ENCODE results near the gene NT5C.

Gene NT5C

DNA sequence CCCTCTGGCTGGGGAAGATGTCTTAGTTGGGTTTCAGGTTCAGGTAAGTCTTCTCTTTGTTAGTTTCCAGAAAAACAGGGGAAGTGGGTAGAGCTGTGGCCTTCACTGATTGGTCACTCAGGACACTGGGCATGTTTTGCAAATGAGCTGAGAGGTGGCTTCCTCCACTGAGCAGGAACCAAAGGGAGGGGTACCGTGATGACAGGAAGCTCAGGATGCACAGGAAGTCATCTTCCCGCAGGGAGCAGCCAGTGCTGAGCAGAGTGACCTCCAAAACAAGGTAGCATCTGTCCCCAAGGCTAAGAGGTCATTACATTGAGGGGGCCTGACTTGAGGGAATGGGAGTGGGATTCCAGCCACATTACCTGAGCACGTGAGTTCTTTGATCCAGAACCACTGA lies 5.6 kb downstream of the NT5C start:
- no peaks in the 10 kb centered on the region for H3K27me3 ChIP-seq (replicated peaks; ENCODE audit: control insufficient read depth, insufficient read depth, low read length)
- H3K36me3 ChIP-seq (ENCODE audit: control insufficient read depth, insufficient read depth, low read length): peaks cover 14% of the 10 kb centered on the region
- no peak overlapping the region for H3K4me3 ChIP-seq (replicated peaks; ENCODE audit: low read depth, low read length)
- TF ChIP-seq CTCF (IDR thresholded peaks at IDR 0.05; ENCODE audit: insufficient read depth, low read length, poor library complexity, severe bottlenecking): no peak
- DNase-seq (ENCODE audit: extremely low read depth, insufficient read length): no peak

DNA sequence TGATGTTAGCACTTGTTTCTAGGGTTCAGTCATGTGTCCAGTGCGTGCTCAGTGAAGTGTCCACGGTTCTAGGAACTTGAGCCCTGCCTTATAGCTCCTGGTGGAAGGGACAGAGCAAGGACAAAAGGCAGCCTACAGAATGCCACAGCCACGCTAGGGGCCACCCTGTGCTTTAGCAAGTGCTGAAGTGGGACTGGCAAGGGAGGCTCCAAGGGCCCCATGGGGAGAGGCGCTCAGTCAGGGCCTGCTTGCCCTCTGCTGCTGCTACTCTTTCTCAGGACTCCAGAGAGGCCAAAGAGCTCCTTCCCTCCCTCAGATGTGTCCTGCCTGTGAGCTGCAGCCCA lies 6.8 kb downstream of the NT5C start:
- H3K27me3 ChIP-seq (replicated peaks; ENCODE audit: control insufficient read depth, insufficient read depth, low read length): no peaks in the 10 kb centered on the region
- no peak overlapping the region for H3K4me3 ChIP-seq (replicated peaks; ENCODE audit: low read depth, low read length)
- TF ChIP-seq CTCF (IDR thresholded peaks at IDR 0.05; ENCODE audit: insufficient read depth, low read length, poor library complexity, severe bottlenecking): no peak
- H3K36me3 ChIP-seq (ENCODE audit: control insufficient read depth, insufficient read depth, low read length): peaks cover 8% of the 10 kb centered on the region
- no peak for DNase-seq (ENCODE audit: extremely low read depth, insufficient read length)

- DNase-seq (ENCODE audit: extremely low read depth, insufficient read length): no peak
- H3K4me3 ChIP-seq (replicated peaks; ENCODE audit: low read depth, low read length): no peak overlapping the region
- no peak for TF ChIP-seq CTCF (IDR thresholded peaks at IDR 0.05; ENCODE audit: insufficient read depth, low read length, poor library complexity, severe bottlenecking)
Observed at GRCh38 chr17:75124041-75124818, 7.3 kb downstream of the NT5C start.

DNA sequence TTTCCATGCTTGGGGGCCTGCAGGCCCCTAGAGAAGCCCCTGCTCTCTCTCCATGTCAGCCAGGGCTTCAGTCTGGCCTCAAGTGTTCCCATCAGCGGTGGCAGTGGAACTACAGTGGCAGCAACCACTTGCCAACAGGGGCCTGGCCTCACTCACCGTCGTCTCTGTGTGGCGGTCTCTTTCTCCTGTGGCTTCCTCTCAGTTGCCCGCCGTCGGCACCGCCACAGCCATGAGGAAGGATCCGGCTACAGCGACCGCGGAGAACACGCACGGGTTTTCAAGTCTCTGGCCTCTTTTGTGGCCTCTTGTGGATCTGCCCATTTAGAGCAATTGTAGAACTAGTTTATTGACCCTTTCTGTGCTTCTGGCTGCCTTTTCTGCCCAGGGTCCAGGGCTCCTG lies 13.2 kb downstream of the NT5C start:
- H3K4me3 ChIP-seq (replicated peaks; ENCODE audit: low read depth, low read length): no peak overlapping the region
- H3K27me3 ChIP-seq (replicated peaks; ENCODE audit: control insufficient read depth, insufficient read depth, low read length): no peaks in the 10 kb centered on the region
- peaks cover 10% of the 10 kb centered on the region for H3K36me3 ChIP-seq (ENCODE audit: control insufficient read depth, insufficient read depth, low read length)
- no peak for DNase-seq (ENCODE audit: extremely low read depth, insufficient read length)
- no peak for TF ChIP-seq CTCF (IDR thresholded peaks at IDR 0.05; ENCODE audit: insufficient read depth, low read length, poor library complexity, severe bottlenecking)

More at GRCh38 chr17:75124041-75124818, 7.3 kb downstream of the NT5C start:
- Histone ChIP-seq H3K27me3 (replicated peaks; ENCODE audit: control insufficient read depth, insufficient read depth, low read length) (no peaks in the 10 kb centered on the region), H3K36me3 (ENCODE audit: control insufficient read depth, insufficient read depth, low read length) (peaks cover 8% of the 10 kb centered on the region)

DNA sequence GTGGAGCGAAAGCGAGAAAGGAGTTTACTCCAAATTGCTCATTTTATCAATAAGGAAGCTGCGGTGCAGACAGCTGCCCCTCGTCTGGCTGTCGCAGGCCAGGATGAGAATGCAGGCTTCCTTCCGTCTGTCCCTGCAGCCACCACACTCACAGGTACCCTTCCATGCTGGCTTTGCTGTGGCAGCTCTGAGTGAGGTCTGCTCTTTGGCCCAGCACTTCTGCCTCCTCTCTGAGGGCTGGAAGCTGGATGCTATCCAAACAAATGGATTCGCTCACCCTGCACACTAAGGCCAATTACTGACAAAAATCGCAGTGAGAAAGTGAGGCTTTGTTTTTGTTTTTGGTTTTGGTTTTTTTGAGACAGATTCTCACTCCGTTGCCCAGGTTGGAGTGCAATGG lies 14.8 kb downstream of the NT5C start:
- no peak for DNase-seq (ENCODE audit: extremely low read depth, insufficient read length)
- Histone ChIP-seq H3K36me3 (ENCODE audit: control insufficient read depth, insufficient read depth, low read length) (peaks cover 10% of the 10 kb centered on the region), H3K27me3 (replicated peaks; ENCODE audit: control insufficient read depth, insufficient read depth, low read length) (no peaks in the 10 kb centered on the region), H3K4me3 (replicated peaks; ENCODE audit: low read depth, low read length) (no peak overlapping the region)
- no peak for TF ChIP-seq CTCF (IDR thresholded peaks at IDR 0.05; ENCODE audit: insufficient read depth, low read length, poor library complexity, severe bottlenecking)

DNA sequence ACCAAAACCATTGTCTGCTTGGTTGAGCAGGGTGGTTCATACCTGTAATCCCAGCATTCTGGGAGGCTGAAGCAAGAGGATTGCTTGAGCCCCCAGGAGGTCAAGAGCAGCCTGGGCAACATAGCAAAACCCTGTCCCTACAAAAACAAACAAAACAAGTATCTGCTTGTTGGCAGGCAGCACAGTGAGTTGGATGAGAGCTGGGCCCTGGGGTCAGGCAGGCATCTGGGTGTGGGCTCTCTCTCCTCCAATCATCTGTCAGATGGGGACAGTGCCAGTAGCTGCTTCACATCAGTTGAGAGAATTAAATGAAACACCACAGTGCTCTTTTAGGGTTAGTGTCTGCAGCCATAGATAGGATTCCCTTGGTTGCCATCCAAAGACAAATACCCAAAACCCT lies 16.0 kb downstream of the NT5C start:
- no peaks in the 10 kb centered on the region for H3K27me3 ChIP-seq (replicated peaks; ENCODE audit: control insufficient read depth, insufficient read depth, low read length)
- DNase-seq (ENCODE audit: extremely low read depth, insufficient read length): no peak
- no peak for TF ChIP-seq CTCF (IDR thresholded peaks at IDR 0.05; ENCODE audit: insufficient read depth, low read length, poor library complexity, severe bottlenecking)
- H3K4me3 ChIP-seq (replicated peaks; ENCODE audit: low read depth, low read length): no peak overlapping the region
- H3K36me3 ChIP-seq (ENCODE audit: control insufficient read depth, insufficient read depth, low read length): peaks cover 8% of the 10 kb centered on the region
